ENCODE data around the gene PTPN23. TPM values are rescaled to one million over a fixed set of nuclear protein-coding genes. Genes with fewer than 3 reads are reported as not detected.

Gene PTPN23
- total RNA-seq, 1 donor from 2014 or later = 50.3 TPM

DNA sequence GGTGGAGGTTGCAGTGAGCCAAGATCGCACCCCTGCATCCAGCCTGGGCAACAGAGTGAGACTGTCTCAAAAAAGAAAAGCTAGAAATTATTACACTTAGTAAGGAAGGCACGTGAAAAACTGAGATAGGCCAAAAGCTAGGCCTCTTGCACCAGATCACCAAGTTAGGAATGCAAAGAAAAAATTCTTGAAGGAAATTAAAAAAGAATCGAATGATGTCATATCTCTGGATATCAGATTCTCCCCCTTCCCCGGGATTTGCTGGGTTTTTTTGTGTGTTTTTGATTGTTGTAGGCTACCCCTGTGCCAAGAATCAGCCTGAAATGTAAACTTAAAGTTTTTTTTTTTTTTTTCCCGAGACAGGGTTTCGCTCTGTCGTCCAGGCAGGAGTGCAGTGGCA, 17.4 kb downstream of the PTPN23 start:
- no peaks in the 10 kb centered on the region for H3K9me3 Mint-ChIP-seq
- POLR2A ChIA-PET = interaction anchor here (0.5 to 0.7 kb wide), 2 partner anchors 9 to 280 kb away, joined by 3 read pairs; no protein-coding TSS in a partner anchor
- ATAC-seq (ENCODE audit: low read depth) (no peak), DNase-seq (no peak)
- H3K4me1 Mint-ChIP-seq = no peaks in the 10 kb centered on the region
- intact Hi-C loops (cut with micrococcal nuclease) = no loop called here
- H3K36me3 Mint-ChIP-seq (ENCODE audit: low read depth) = peaks cover 58% of the 10 kb centered on the region
- CTCF ChIA-PET = no interaction called here
- no peak for TF ChIP-seq CTCF (IDR thresholded peaks at IDR 0.05)
- H3K27ac Mint-ChIP-seq = no peak overlapping the region
- no peak overlapping the region for H3K4me3 Mint-ChIP-seq
- H3K27me3 Mint-ChIP-seq = no peaks in the 10 kb centered on the region

- no peak for TF ChIP-seq CTCF (IDR thresholded peaks at IDR 0.05)
- ATAC-seq (ENCODE audit: low read depth) (no peak), DNase-seq (no peak)
- Mint-ChIP-seq H3K27me3 (no peaks in the 10 kb centered on the region), H3K4me1 (no peaks in the 10 kb centered on the region), H3K36me3 (ENCODE audit: low read depth) (peaks cover 64% of the 10 kb centered on the region), H3K4me3 (no peak overlapping the region), H3K9me3 (no peaks in the 10 kb centered on the region), H3K27ac (no peak overlapping the region)
- intact Hi-C loops (cut with micrococcal nuclease) = no loop called here
- CTCF ChIA-PET = no interaction called here
- POLR2A ChIA-PET = interaction anchor here (0.5 to 0.7 kb wide), 2 partner anchors 10 to 281 kb away, joined by 3 read pairs; no protein-coding TSS in a partner anchor
Measured at GRCh38 chr3:47399016-47399415, 18.2 kb downstream of the PTPN23 start.

GRCh38 chr3:47399531-47400270, 18.9 kb downstream of the PTPN23 start:
- POLR2A ChIA-PET = no interaction called here
- Mint-ChIP-seq H3K36me3 (ENCODE audit: low read depth) (peaks cover 61% of the 10 kb centered on the region), H3K4me3 (no peak overlapping the region), H3K27me3 (no peaks in the 10 kb centered on the region), H3K4me1 (no peaks in the 10 kb centered on the region), H3K9me3 (no peaks in the 10 kb centered on the region), H3K27ac (no peak overlapping the region)
- intact Hi-C loops (cut with micrococcal nuclease) = no loop called here
- no peak for TF ChIP-seq CTCF (IDR thresholded peaks at IDR 0.05)
- CTCF ChIA-PET = no interaction called here
- ATAC-seq (ENCODE audit: low read depth) = no peak
- no peak for DNase-seq

GRCh38 chr3:47404431-47404876, 23.6 kb downstream of the PTPN23 start:
- no peak for ATAC-seq (ENCODE audit: low read depth)

More at GRCh38 chr3:47404431-47404876, 23.6 kb downstream of the PTPN23 start:
- no peaks in the 10 kb centered on the region for H3K9me3 Mint-ChIP-seq
- H3K4me3 Mint-ChIP-seq = no peak overlapping the region
- intact Hi-C loops (cut with micrococcal nuclease) = no loop called here
- POLR2A ChIA-PET = interaction anchor here (0.7 kb wide), 1 partner anchor 1806 kb away, joined by 5 read pairs; no protein-coding TSS in a partner anchor
- no peak for TF ChIP-seq CTCF (IDR thresholded peaks at IDR 0.05)
- H3K36me3 Mint-ChIP-seq (ENCODE audit: low read depth) = peaks cover 66% of the 10 kb centered on the region
- CTCF ChIA-PET = no interaction called here
- H3K4me1 Mint-ChIP-seq = no peaks in the 10 kb centered on the region
- no peaks in the 10 kb centered on the region for H3K27me3 Mint-ChIP-seq
- no peak overlapping the region for H3K27ac Mint-ChIP-seq
- no peak for DNase-seq
